Breast epithelium (tissue), 3 donors: ENCODE data around the gene ACER3.
"Not testable (repeated sequence)": the region's sequence is repeated elsewhere in the genome, so short reads cannot be mapped to it uniquely, and the experiment has no call there.

Experiments
- CTCF ChIP-seq, 3 donors: fragments of 450-650 bp; IDR thresholded peaks; one replicate each; pipeline ENCODE4 v1.5.1; 2016 to 2017; ENCODE audit warnings: antibody characterized with exemption in 3 of 3, mild to moderate bottlenecking in 3 of 3, moderate library complexity in 3 of 3
- POLR2A ChIP-seq: fragments of 450-650 bp; IDR thresholded peaks from one replicate; pipeline ENCODE4 v1.6.1; 2016; ENCODE audit warnings: antibody characterized with exemption, mild to moderate bottlenecking, moderate library complexity

DNA sequence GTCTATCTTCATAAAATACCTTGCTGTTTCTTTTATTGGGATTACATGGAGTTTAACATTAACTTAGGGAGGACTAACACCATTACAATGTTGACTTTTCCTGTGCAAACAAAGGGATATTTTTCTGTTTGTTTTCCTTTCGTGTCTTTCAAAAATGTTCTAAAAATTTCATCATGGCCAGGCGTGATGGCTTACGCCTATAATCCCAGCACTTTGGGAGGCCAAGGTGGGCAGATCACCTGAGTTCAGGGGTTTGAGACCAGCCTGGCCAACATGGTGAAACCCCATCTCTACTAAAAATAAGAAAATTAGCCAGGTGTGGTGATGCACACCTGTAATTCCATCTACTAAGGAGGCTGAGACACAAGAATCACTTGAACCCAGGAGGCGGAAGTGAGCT lies 200.5 kb downstream of the ACER3 start:
- not testable (repeated sequence) for TF ChIP-seq CTCF (IDR thresholded peaks at IDR 0.05); POLR2A
